Measurements from ENCODE around the gene BEAN1. TPM values are rescaled to one million over a fixed set of nuclear protein-coding genes. Genes with fewer than 3 reads are reported as not detected.
"Not testable (repeated sequence)": the region's sequence is repeated elsewhere in the genome, so short reads cannot be mapped to it uniquely, and the experiment has no call there.

The BEAN1 gene
- total and polyA plus RNA-seq, 8 donors, result 0.08 to 0.41 (median 0.14) TPM; not detected in 5

DNA sequence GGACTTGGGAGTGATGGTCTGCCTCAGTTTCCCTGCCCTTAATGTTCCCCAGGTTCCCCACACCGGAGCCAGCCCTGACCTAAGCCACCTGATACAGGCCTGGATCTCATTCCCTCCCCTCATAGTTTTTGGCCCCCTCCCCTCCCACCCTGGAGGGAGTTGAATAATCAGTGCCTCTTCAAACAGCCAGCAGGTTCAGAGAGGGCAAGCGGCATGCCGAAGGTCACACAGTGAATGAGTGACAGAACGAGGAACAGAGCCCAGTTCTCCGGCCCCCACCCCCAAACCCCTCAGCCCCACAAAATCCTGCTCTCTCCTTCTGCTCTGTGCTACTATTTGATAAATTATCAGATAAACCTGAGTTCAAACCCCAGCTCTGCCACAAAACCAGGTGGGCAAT lies 31.2 kb downstream of the BEAN1 start:
- TF ChIP-seq, protein P1, sequence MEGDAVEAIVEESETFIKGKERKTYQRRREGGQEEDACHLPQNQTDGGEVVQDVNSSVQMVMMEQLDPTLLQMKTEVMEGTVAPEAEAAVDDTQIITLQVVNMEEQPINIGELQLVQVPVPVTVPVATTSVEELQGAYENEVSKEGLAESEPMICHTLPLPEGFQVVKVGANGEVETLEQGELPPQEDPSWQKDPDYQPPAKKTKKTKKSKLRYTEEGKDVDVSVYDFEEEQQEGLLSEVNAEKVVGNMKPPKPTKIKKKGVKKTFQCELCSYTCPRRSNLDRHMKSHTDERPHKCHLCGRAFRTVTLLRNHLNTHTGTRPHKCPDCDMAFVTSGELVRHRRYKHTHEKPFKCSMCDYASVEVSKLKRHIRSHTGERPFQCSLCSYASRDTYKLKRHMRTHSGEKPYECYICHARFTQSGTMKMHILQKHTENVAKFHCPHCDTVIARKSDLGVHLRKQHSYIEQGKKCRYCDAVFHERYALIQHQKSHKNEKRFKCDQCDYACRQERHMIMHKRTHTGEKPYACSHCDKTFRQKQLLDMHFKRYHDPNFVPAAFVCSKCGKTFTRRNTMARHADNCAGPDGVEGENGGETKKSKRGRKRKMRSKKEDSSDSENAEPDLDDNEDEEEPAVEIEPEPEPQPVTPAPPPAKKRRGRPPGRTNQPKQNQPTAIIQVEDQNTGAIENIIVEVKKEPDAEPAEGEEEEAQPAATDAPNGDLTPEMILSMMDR (IDR thresholded peaks at IDR 0.05), result no peak
- H3K4me3 ChIP-seq, result no peak overlapping the region
- peaks cover 0 to 5% (median 0%) of the 10 kb centered on the region in 4 donors for H3K27me3 ChIP-seq
- ATAC-seq (no peak), DNase-seq (no peak), FAIRE-seq (no peak)
- no peak overlapping the region for H3K27ac ChIP-seq
- H3K9me3 ChIP-seq, result no peaks in the 10 kb centered on the region
- no peaks in the 10 kb centered on the region for H3K4me1 ChIP-seq
- WGBS, 2 donors, result 47 to 61% methylated on average over 5 of the region's 5 CpGs
- intact Hi-C loops (cut with DNase I), result no loop called here
- no peaks in the 10 kb centered on the region for H3K36me3 ChIP-seq

DNA sequence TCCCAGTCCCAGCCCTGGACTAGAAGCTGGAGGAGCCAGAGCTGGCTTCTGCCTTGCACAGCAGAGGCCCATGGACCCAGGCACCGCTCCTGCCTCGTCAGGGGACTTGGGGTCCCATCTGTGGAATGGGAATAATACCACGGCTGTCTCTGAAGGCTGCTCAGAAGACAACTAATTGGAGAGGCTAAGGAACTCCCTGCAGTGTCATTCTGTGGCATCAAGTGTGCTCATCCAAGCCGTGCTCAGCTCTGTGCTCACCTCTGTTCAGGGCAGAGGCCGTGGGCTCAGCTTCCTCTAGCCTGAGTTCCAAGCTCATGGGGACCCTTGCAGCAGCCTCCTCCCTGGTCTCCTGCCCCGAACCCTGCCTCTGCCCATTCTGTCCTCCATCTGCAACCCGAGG lies 31.8 kb downstream of the BEAN1 start:
- intact Hi-C loops (cut with DNase I), result no loop called here
- no peak for ATAC-seq

DNA sequence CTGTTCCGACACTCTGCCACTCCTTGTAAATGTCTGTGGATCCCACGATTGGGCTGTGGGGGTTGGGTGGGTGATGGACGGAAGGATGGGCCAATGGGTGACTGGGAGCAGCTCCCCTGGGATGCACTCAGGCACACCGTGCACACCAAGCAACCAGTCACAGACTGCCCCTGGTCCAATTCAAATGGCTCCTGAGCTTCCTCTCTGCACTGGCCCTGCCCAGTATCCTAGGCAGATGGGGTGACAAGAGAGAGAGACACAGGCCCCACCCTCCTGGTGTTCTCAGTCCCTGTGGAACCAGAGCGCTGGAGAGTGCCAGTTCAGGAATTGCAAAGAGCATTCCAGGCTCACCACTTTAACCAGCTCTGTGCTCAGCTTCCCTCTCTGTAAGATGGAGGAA lies 32.8 kb downstream of the BEAN1 start:
- H3K27ac ChIP-seq, result no peak overlapping the region
- FAIRE-seq, result no peak
- no peaks in the 10 kb centered on the region for H3K36me3 ChIP-seq
- no peaks in the 10 kb centered on the region for H3K4me1 ChIP-seq
- H3K4me3 ChIP-seq, result no peak overlapping the region
- intact Hi-C loops (cut with DNase I), result no loop called here
- H3K9me3 ChIP-seq, result no peaks in the 10 kb centered on the region
- WGBS, 2 donors, result 26 to 33% methylated on average over 5 of the region's 5 CpGs
- ATAC-seq, result no peak
- TF ChIP-seq, protein P1 (IDR thresholded peaks at IDR 0.05), result no peak
- H3K27me3 ChIP-seq, result peaks cover 0 to 5% (median 0%) of the 10 kb centered on the region in 4 donors
- DNase-seq, result no peak

More for the DNA sequence above, 31.8 kb downstream of the BEAN1 start:
- Histone ChIP-seq H3K27ac (no peak overlapping the region), H3K9me3 (no peaks in the 10 kb centered on the region), H3K4me1 (no peaks in the 10 kb centered on the region), H3K36me3 (no peaks in the 10 kb centered on the region), H3K27me3 (peaks cover 0 to 5% (median 0%) of the 10 kb centered on the region in 4 donors), H3K4me3 (no peak overlapping the region)
- WGBS, 2 donors, result 56 to 66% methylated on average over 7 of the region's 7 CpGs
- no peak for DNase-seq
- no peak for FAIRE-seq
- TF ChIP-seq, protein P1 (IDR thresholded peaks at IDR 0.05), result no peak

DNA sequence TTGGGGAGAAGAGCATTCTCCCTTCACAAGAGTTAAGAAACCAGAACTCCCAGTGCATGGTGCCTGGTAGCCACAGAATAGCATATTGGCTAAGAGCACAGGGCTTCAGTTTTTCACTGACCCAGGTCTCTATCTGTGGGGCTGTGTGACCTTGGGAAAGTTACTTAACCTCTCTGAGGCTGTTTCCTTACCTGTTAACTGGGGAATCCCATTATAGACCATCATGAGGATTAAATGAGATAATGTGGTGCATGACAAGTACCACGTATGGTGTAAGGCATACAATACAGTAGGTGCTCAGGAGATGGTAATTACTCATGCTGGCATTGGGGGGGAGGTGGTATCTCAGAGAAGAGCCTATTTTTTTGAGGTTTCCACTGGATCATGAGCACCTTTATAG lies 33.6 kb downstream of the BEAN1 start:
- DNase-seq (no peak), FAIRE-seq (no peak), ATAC-seq (no peak)
- TF ChIP-seq, protein P1 (IDR thresholded peaks at IDR 0.05), result no peak
- Histone ChIP-seq H3K27me3 (peaks cover 0 to 5% (median 0%) of the 10 kb centered on the region in 4 donors), H3K4me3 (no peak overlapping the region), H3K27ac (no peak overlapping the region), H3K4me1 (no peaks in the 10 kb centered on the region), H3K36me3 (no peaks in the 10 kb centered on the region), H3K9me3 (no peaks in the 10 kb centered on the region)
- intact Hi-C loops (cut with DNase I), result no loop called here
- WGBS, 2 donors, result 57 to 59% methylated on average over 1 of the region's 1 CpG

DNA sequence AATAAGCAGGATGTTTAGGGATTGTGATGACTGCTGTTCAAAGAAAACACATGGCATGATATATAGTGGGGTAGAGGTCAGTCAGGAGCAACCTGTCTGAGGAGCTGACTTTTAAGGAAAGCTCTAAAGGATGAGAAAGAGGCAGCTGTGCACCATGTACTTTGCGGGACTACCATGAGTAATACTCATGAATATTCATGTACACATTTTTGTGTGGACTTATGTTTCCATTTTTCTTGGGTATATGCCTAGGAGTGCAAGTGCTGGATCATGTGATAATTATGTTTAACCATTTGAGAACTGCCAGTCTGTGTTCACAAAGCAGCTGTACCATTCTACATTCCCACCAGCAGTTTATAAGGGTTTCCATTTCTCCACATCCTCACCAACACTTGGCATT lies 35.8 kb downstream of the BEAN1 start:
- H3K36me3 ChIP-seq, result no peaks in the 10 kb centered on the region
- TF ChIP-seq, protein P1 (IDR thresholded peaks at IDR 0.05), result no peak
- no peaks in the 10 kb centered on the region for H3K4me1 ChIP-seq
- peaks cover 0 to 5% (median 0%) of the 10 kb centered on the region in 4 donors for H3K27me3 ChIP-seq
- no peak overlapping the region for H3K27ac ChIP-seq
- ATAC-seq, result no peak
- WGBS, 2 donors, result 18 to 35% methylated on average over 1 of the region's 1 CpG
- no peak overlapping the region for H3K4me3 ChIP-seq
- no peak for DNase-seq
- H3K9me3 ChIP-seq, result no peaks in the 10 kb centered on the region
- intact Hi-C loops (cut with DNase I), result no loop called here
- FAIRE-seq, result no peak

DNA sequence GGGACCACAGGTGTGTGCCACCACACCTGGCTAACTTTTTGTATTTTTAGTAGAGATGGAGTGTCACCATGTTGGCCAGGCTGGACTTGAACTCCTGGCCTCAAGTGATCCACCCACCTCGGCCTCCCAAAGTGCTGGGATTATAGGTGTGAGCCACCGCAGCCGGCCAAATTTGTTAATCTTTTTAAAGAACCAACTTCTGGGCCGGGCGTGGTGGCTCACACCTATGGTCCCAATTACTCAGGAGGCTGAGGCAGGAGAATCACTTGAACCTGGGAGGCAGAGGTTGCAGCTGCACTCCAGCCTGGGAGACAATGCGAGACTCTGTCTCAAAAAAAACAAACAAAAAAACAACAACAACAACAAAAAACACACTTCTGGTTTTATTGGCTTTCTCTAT lies 38.9 kb downstream of the BEAN1 start:
- DNase-seq; H3K27ac ChIP-seq; H3K4me3 ChIP-seq; FAIRE-seq; H3K4me1 ChIP-seq; H3K36me3 ChIP-seq; H3K27me3 ChIP-seq; ATAC-seq; H3K9me3 ChIP-seq; intact Hi-C loops (cut with DNase I): not testable (repeated sequence)
- WGBS, 2 donors, result 89% methylated on average over 6 of the region's 6 CpGs

DNA sequence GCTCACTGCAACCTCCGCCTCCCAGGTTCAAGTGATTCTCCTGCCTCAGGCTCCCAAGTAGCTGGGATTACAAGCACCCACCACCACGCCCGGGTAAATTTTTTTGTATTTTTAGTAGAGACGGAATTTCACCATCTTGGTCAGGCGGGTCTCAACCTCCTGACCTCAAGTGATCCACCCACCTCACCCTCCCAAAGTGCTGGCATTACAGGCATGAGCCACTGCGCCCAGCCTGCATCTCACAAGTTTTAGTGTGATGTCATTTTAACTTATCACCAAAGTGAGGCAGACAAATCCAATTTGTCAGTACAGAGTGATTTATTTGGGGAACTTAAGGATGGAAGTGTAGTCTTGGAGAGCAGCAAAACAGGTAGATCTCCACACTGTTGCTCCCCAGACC lies 39.5 kb downstream of the BEAN1 start:
- H3K4me1 ChIP-seq; H3K27me3 ChIP-seq; DNase-seq; H3K27ac ChIP-seq; H3K9me3 ChIP-seq; ATAC-seq; H3K36me3 ChIP-seq; intact Hi-C loops (cut with DNase I); FAIRE-seq; H3K4me3 ChIP-seq: not testable (repeated sequence)
- WGBS, 2 donors, result 89 to 90% methylated on average over 6 of the region's 6 CpGs

Measured in pancreas (tissue), 10 donors.